GM21576 (cell line): ENCODE measurements around the gene RAI14.
"Not testable (repeated sequence)": the region's sequence is repeated elsewhere in the genome, so short reads cannot be mapped to it uniquely, and the experiment has no call there.

Experiments used
- ATAC-seq: cut with Tn5 transposase; IDR thresholded peaks from one replicate; pipeline ENCODE4 v1.9.1; 2021; ENCODE audit warnings: mild to moderate bottlenecking, moderate library complexity; ENCODE audit not compliant: unreplicated experiment

Gene RAI14

GRCh38 chr5:34758514-34758913, 102.4 kb downstream of the RAI14 start:
- ATAC-seq, result no peak

- ATAC-seq, result not testable (repeated sequence)
Measured at GRCh38 chr5:34759213-34759612, 103.1 kb downstream of the RAI14 start.

GRCh38 chr5:34765662-34766061, 109.5 kb downstream of the RAI14 start:
- no peak for ATAC-seq

- no peak for ATAC-seq
Measured at GRCh38 chr5:34767180-34767579, 111.1 kb downstream of the RAI14 start.

- ATAC-seq, result no peak
Measured at GRCh38 chr5:34770486-34770885, 114.4 kb downstream of the RAI14 start.

GRCh38 chr5:34771076-34771475, 114.9 kb downstream of the RAI14 start:
- ATAC-seq, result no peak

- no peak for ATAC-seq
Measured at GRCh38 chr5:34772267-34773098, 116.4 kb downstream of the RAI14 start.

GRCh38 chr5:34774139-34774538, 118.0 kb downstream of the RAI14 start:
- no peak for ATAC-seq

GRCh38 chr5:34774678-34775077, 118.5 kb downstream of the RAI14 start:
- not testable (repeated sequence) for ATAC-seq

- ATAC-seq, result no peak
Measured at GRCh38 chr5:34775886-34776285, 119.8 kb downstream of the RAI14 start.

- ATAC-seq, result no peak
Measured at GRCh38 chr5:34778091-34778850, 122.1 kb downstream of the RAI14 start.

- ATAC-seq, result not testable (repeated sequence)
Measured at GRCh38 chr5:34783892-34784291, 127.8 kb downstream of the RAI14 start.

- no peak for ATAC-seq
Measured at GRCh38 chr5:34787035-34787434, 130.9 kb downstream of the RAI14 start.

- ATAC-seq, result no peak
Measured at GRCh38 chr5:34789021-34789531, 132.9 kb downstream of the RAI14 start.

- ATAC-seq, result no peak
Measured at GRCh38 chr5:34789639-34790038, 133.5 kb downstream of the RAI14 start.

GRCh38 chr5:34790069-34790468, 133.9 kb downstream of the RAI14 start:
- ATAC-seq, result no peak

- no peak for ATAC-seq
Measured at GRCh38 chr5:34791761-34792244, 135.7 kb downstream of the RAI14 start.

GRCh38 chr5:34802834-34803563, 146.9 kb downstream of the RAI14 start:
- no peak for ATAC-seq

- no peak for ATAC-seq
Measured at GRCh38 chr5:34803974-34804732, 148.0 kb downstream of the RAI14 start.

- ATAC-seq, result no peak
Measured at GRCh38 chr5:34804913-34805312, 148.8 kb downstream of the RAI14 start.
